ENCODE data around the gene PLCB4. TPM values are rescaled to one million over a fixed set of nuclear protein-coding genes. Genes with fewer than 3 reads are reported as not detected.

PLCB4 gene
- total RNA-seq, 2 donors from 2014 or later, result 15.3 to 24.1 TPM

- Histone ChIP-seq H3K36me3 (no peaks in the 10 kb centered on the region), H3K4me1 (ENCODE audit: control insufficient read depth in 1 of 2, low read depth in 2 of 2) (no peaks in the 10 kb centered on the region), H3K27ac (no peak overlapping the region), H3K4me3 (no peak overlapping the region), H3K27me3 (replicated peaks; ENCODE audit: insufficient read depth) (no peaks in the 10 kb centered on the region), H3K9me3 (no peaks in the 10 kb centered on the region)
- no peak for DNase-seq (ENCODE audit: low spot score)
- TF ChIP-seq CTCF (IDR thresholded peaks at IDR 0.05), result no peak
- ATAC-seq (ENCODE audit: insufficient number of reproducible peaks, low FRiP score, low read depth), result no peak
These were observed 134.2 kb downstream of the PLCB4 start for GRCh38 chr20:9203081-9203447.

DNA sequence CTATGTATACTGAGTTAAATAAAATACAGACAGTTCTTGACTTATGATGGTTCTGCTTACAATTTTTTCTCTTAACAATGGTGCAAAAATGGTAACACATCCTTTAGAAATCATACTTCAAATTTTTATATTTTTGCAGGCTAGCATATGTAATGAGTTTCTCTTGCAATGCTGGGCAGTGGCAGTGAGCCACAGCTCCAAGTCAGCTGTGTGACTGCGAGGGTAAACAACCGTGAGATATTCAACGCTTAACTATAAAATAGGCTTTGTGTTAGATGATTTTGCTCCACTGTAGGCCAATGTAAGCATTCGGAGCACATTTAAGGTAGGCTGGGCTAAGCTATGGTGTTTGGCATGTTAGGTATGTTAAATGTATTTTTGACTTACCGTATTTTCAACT is 136.1 kb downstream of the PLCB4 start:
- TF ChIP-seq CTCF (IDR thresholded peaks at IDR 0.05), result no peak
- ATAC-seq (ENCODE audit: insufficient number of reproducible peaks, low FRiP score, low read depth), result no peak
- Histone ChIP-seq H3K27ac (no peak overlapping the region), H3K9me3 (no peaks in the 10 kb centered on the region), H3K4me3 (no peak overlapping the region), H3K4me1 (ENCODE audit: control insufficient read depth in 1 of 2, low read depth in 2 of 2) (no peaks in the 10 kb centered on the region), H3K27me3 (replicated peaks; ENCODE audit: insufficient read depth) (no peaks in the 10 kb centered on the region), H3K36me3 (no peaks in the 10 kb centered on the region)
- no peak for DNase-seq (ENCODE audit: low spot score)

DNA sequence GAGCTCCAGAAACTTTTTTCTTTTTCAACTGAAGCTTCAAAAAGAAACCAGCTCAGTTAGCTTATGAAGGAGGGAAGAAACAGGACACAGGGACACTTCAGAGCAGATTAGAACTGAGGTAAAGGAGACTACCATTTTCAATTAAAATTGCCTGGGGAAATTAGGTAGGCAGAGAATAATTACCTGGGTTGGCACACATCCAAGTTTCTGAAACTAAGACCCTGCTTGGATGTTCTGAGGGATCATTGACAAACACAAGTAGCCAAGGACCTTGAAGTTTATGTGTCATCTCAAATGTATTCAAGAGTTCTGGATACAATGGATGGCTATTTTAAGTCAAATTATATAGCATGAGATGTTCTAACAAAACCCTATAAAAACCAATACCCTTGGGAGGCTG is 137.6 kb downstream of the PLCB4 start:
- H3K9me3 ChIP-seq, result no peaks in the 10 kb centered on the region
- DNase-seq (ENCODE audit: low spot score) (no peak), ATAC-seq (ENCODE audit: insufficient number of reproducible peaks, low FRiP score, low read depth) (no peak)
- no peak for TF ChIP-seq CTCF (IDR thresholded peaks at IDR 0.05)
- H3K36me3 ChIP-seq, result no peaks in the 10 kb centered on the region
- H3K27ac ChIP-seq, result no peak overlapping the region
- H3K27me3 ChIP-seq (replicated peaks; ENCODE audit: insufficient read depth), result no peaks in the 10 kb centered on the region
- H3K4me3 ChIP-seq, result no peak overlapping the region
- no peaks in the 10 kb centered on the region for H3K4me1 ChIP-seq (ENCODE audit: control insufficient read depth in 1 of 2, low read depth in 2 of 2)

- Histone ChIP-seq H3K4me1 (ENCODE audit: control insufficient read depth in 1 of 2, low read depth in 2 of 2) (no peaks in the 10 kb centered on the region), H3K27me3 (replicated peaks; ENCODE audit: insufficient read depth) (no peaks in the 10 kb centered on the region), H3K27ac (no peak overlapping the region), H3K36me3 (no peaks in the 10 kb centered on the region), H3K4me3 (no peak overlapping the region), H3K9me3 (no peaks in the 10 kb centered on the region)
- DNase-seq (ENCODE audit: low spot score) (no peak), ATAC-seq (ENCODE audit: insufficient number of reproducible peaks, low FRiP score, low read depth) (no peak)
- no peak for TF ChIP-seq CTCF (IDR thresholded peaks at IDR 0.05)
These were observed 138.4 kb downstream of the PLCB4 start for GRCh38 chr20:9207253-9207652.

GRCh38 chr20:9210356-9210755 is 141.5 kb downstream of the PLCB4 start:
- Histone ChIP-seq H3K4me3 (no peak overlapping the region), H3K9me3 (no peaks in the 10 kb centered on the region), H3K36me3 (no peaks in the 10 kb centered on the region), H3K4me1 (ENCODE audit: control insufficient read depth in 1 of 2, low read depth in 2 of 2) (no peaks in the 10 kb centered on the region), H3K27ac (no peak overlapping the region), H3K27me3 (replicated peaks; ENCODE audit: insufficient read depth) (no peaks in the 10 kb centered on the region)
- TF ChIP-seq CTCF (IDR thresholded peaks at IDR 0.05), result no peak
- ATAC-seq (ENCODE audit: insufficient number of reproducible peaks, low FRiP score, low read depth) (no peak), DNase-seq (ENCODE audit: low spot score) (no peak)

Data from thoracic aorta (tissue), 2 donors.